Measurements from ENCODE around the gene CREM.

The CREM gene

DNA sequence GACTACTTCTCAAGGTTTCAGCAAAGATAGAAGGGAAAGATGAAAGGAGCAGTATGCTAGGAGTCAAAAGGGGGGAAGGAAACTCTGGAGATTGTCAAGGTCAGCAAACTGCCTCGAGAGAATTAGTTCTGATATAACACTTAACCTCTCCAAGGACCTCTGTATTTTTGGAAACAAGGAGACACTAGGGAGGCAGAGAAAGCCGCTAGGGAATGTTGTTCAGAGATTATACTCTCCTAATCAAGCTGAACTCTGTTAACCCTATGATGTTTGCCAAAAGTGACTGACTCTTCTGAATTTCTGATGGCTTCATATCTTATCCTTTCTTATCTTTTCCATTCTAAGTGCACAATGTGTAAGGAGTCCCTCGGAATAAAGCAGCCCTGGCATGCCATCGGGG lies 27.1 kb downstream of the CREM start:
- ATAC-seq: no peak
- TF ChIP-seq, protein P1, sequence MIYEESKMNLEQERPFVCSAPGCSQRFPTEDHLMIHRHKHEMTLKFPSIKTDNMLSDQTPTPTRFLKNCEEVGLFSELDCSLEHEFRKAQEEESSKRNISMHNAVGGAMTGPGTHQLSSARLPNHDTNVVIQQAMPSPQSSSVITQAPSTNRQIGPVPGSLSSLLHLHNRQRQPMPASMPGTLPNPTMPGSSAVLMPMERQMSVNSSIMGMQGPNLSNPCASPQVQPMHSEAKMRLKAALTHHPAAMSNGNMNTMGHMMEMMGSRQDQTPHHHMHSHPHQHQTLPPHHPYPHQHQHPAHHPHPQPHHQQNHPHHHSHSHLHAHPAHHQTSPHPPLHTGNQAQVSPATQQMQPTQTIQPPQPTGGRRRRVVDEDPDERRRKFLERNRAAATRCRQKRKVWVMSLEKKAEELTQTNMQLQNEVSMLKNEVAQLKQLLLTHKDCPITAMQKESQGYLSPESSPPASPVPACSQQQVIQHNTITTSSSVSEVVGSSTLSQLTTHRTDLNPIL (CRISPR knock-in tag; IDR thresholded peaks at IDR 0.05; ENCODE audit: low read depth): no peak
- TF ChIP-seq TSHZ2 (CRISPR knock-in tag; IDR thresholded peaks at IDR 0.05) (peak; percentile 28; the same call in 1 of the 2 replicates), ZFP3 (CRISPR knock-in tag; IDR thresholded peaks at IDR 0.05) (no peak), PPARA (CRISPR knock-in tag; IDR thresholded peaks at IDR 0.05; ENCODE audit: borderline replicate concordance) (no peak), ZNF8 (CRISPR knock-in tag; IDR thresholded peaks at IDR 0.05) (no peak), ISL1 (CRISPR knock-in tag; IDR thresholded peaks at IDR 0.05) (peak; percentile 56), OSR1 (CRISPR knock-in tag; IDR thresholded peaks at IDR 0.05) (no peak), PATZ1 (CRISPR knock-in tag; IDR thresholded peaks at IDR 0.05; ENCODE audit: borderline replicate concordance) (no peak)

DNA sequence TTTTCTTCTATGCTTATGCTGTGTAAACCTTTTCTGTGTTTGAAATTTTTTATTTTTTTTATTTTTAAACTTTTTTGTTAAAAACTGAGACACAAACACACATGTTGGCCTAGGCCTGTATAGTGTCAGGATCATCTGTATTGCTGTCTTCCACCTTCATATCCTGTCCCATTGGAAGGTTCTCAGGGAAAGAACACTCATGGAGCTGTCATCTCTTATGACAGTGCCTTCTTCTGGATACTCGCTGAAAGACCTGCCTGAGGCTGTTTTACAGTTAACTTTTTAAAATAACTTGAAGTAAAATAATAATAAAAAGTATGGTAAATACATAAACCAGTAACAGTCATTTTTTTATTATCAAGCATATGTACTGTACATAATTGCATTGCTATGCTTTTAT lies 34.1 kb downstream of the CREM start:
- no peak for TF ChIP-seq RARB (CRISPR knock-in tag; IDR thresholded peaks at IDR 0.05)
- no peak for TF ChIP-seq PPARA (CRISPR knock-in tag; IDR thresholded peaks at IDR 0.05; ENCODE audit: borderline replicate concordance)
- TF ChIP-seq ISL1 (CRISPR knock-in tag; IDR thresholded peaks at IDR 0.05): no peak
- TF ChIP-seq ARNTL (CRISPR knock-in tag; IDR thresholded peaks at IDR 0.05; ENCODE audit: borderline replicate concordance, low read depth): no peak
- no peak for TF ChIP-seq TOX (CRISPR knock-in tag; IDR thresholded peaks at IDR 0.05; ENCODE audit: borderline replicate concordance)
- TF ChIP-seq GLIS3 (CRISPR knock-in tag; IDR thresholded peaks at IDR 0.05): no peak
- TF ChIP-seq OSR1 (CRISPR knock-in tag; IDR thresholded peaks at IDR 0.05): no peak
- no peak for TF ChIP-seq ZFP3 (CRISPR knock-in tag; IDR thresholded peaks at IDR 0.05)
- TF ChIP-seq BACH2 (CRISPR knock-in tag; IDR thresholded peaks at IDR 0.05; ENCODE audit: borderline replicate concordance): no peak
- TF ChIP-seq TSHZ2 (CRISPR knock-in tag; IDR thresholded peaks at IDR 0.05): no peak
- TF ChIP-seq, protein P2, sequence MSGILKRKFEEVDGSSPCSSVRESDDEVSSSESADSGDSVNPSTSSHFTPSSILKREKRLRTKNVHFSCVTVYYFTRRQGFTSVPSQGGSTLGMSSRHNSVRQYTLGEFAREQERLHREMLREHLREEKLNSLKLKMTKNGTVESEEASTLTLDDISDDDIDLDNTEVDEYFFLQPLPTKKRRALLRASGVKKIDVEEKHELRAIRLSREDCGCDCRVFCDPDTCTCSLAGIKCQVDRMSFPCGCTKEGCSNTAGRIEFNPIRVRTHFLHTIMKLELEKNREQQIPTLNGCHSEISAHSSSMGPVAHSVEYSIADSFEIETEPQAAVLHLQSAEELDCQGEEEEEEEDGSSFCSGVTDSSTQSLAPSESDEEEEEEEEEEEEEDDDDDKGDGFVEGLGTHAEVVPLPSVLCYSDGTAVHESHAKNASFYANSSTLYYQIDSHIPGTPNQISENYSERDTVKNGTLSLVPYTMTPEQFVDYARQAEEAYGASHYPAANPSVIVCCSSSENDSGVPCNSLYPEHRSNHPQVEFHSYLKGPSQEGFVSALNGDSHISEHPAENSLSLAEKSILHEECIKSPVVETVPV (CRISPR knock-in tag; IDR thresholded peaks at IDR 0.05): no peak
- TF ChIP-seq POU6F1 (CRISPR knock-in tag; IDR thresholded peaks at IDR 0.05; ENCODE audit: borderline replicate concordance, low read depth): no peak
- no peak for ATAC-seq

DNA sequence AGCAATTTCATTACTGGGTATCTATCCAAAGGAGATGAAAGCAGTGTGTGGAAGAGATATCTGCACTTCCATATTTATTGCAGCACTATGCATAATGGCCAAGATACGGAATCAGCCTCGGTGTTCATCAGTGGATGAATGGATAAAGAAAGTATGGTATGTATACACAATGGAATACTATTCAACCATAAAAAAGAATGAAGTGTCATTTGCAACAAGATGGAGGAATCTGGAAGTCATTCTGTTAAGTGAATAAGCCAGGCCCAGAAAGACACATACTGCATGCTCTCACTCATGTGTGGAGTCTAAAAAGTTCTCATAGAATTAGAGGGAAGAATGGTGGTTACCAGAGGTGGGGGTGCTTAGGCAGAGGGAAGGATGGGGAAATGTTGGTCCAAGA lies 35.3 kb downstream of the CREM start:
- no peak for ATAC-seq
- TF ChIP-seq ZNF70 (CRISPR knock-in tag; IDR thresholded peaks at IDR 0.05) (no peak), ZNF8 (CRISPR knock-in tag; IDR thresholded peaks at IDR 0.05) (peak; percentile 54; the same call in 1 of the 2 replicates)

All from SK-N-SH treated with all-trans-retinoic acid at 6 μM for 48 hours (cell line).